KMS-11 (cell line): Measurements from ENCODE around the gene XRCC1.
A peak's percentile ranks its signal among the peaks of the same experiment; 100 is the strongest.

Source experiments
- H2AFZ ChIP-seq: fragments of 200-600 bp; sonication (generic); 2 replicates; pipeline ENCODE4 v1.6.1; 2016; ENCODE audit warnings: antibody characterized with exemption, mixed run types, low read depth
- H3K27ac ChIP-seq: fragments of 200-600 bp; sonication (generic); 2 replicates; pipeline ENCODE4 v1.6.1; 2016; ENCODE audit warnings: mild to moderate bottlenecking, mixed run types
- H3K27me3 ChIP-seq: fragments of 200-600 bp; sonication (generic); 2 replicates; pipeline ENCODE4 v1.6.1; 2017; ENCODE audit warnings: mild to moderate bottlenecking, low read depth, mixed run types, moderate library complexity; ENCODE audit not compliant: insufficient read depth
- H3K36me3 ChIP-seq: fragments of 200-600 bp; sonication (generic); 2 replicates; pipeline ENCODE4 v1.6.1; 2017; ENCODE audit warnings: mild to moderate bottlenecking, mixed run types; ENCODE audit not compliant: insufficient read depth
- H3K4me1 ChIP-seq: fragments of 200-600 bp; sonication (generic); 2 replicates; pipeline ENCODE4 v1.6.1; 2016; ENCODE audit warnings: mild to moderate bottlenecking, low read depth, mixed run types; ENCODE audit not compliant: poor library complexity, severe bottlenecking
- H3K4me2 ChIP-seq: fragments of 200-600 bp; sonication (generic); 2 replicates; pipeline ENCODE4 v1.7.0; 2016; ENCODE audit warnings: mild to moderate bottlenecking, mixed run types
- H3K4me3 ChIP-seq: fragments of 200-600 bp; sonication (generic); IDR thresholded peaks from 2 replicates; pipeline ENCODE4 v1.6.1; 2017; ENCODE audit warnings: low read depth, low read length, mixed read lengths; ENCODE audit not compliant: insufficient read depth
- H3K79me2 ChIP-seq: fragments of 200-600 bp; sonication (generic); 2 replicates; pipeline ENCODE4 v1.6.1; 2016; ENCODE audit warnings: low read depth, mixed run types; ENCODE audit not compliant: insufficient read depth
- H3K9ac ChIP-seq: fragments of 200-600 bp; sonication (generic); 2 replicates; pipeline ENCODE4 v1.6.1; 2016; ENCODE audit warnings: mild to moderate bottlenecking, mixed run types
- H4K20me1 ChIP-seq: fragments of 200-600 bp; sonication (generic); 2 replicates; pipeline ENCODE4 v1.6.1; 2016; ENCODE audit warnings: mild to moderate bottlenecking, mixed run types; ENCODE audit not compliant: insufficient read depth
- TF ChIP-seq, protein P1 (sequence below): fragments of 200-600 bp; sonication (generic); conservative IDR thresholded peaks from 2 replicates; pipeline ENCODE4 v1.6.1; 2017; ENCODE audit warnings: low read depth, mild to moderate bottlenecking, antibody characterized with exemption, low read length, moderate library complexity, mixed read lengths

Gene XRCC1, protein sequence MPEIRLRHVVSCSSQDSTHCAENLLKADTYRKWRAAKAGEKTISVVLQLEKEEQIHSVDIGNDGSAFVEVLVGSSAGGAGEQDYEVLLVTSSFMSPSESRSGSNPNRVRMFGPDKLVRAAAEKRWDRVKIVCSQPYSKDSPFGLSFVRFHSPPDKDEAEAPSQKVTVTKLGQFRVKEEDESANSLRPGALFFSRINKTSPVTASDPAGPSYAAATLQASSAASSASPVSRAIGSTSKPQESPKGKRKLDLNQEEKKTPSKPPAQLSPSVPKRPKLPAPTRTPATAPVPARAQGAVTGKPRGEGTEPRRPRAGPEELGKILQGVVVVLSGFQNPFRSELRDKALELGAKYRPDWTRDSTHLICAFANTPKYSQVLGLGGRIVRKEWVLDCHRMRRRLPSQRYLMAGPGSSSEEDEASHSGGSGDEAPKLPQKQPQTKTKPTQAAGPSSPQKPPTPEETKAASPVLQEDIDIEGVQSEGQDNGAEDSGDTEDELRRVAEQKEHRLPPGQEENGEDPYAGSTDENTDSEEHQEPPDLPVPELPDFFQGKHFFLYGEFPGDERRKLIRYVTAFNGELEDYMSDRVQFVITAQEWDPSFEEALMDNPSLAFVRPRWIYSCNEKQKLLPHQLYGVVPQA

DNA sequence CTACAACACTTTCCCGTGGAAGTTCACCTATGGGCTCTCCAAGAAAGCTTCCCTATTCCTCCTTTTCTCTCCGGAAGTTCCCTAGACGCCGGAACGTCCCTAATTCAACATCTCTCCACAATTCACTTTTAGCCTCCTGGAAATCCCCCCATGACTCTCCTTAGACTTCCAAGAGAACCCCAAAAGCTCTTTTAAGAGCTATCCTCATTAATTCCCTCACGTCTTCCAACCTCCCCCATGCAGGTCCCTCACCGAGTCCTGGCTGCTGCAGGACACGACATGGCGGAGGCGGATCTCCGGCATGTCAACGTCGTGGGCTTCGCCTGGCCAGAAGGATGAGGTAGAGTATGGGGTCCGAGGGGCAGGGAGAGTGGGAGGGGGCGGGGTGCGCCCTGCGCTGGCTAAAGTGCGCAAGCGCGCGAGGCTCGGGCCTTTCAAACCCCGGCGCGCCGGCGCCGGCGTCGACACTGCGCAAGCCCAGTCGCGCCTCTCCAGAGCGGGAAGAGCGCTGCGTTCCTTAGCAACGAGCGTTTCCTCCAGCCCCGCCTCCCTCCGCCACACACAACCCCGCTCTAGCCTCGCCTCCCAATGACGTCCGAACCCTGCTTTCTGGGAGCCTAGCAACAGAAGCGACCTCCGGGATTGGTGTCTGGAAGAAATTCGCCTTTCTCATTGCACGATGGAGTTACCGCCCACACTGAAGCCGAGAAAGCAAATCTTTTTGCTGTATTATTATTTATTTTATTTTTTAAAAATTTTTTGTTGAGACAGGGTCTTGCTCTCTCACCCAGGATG, at the start of gene XRCC1, which contains the start of gene PINLYP:
XRCC1 (minus strand) TSS at position 372 of the 795 bp plus-strand sequence; CDS start at position 303, 69 bp downstream.
PINLYP (plus strand) TSS at position 646 of the 795 bp plus-strand sequence. CDS start 1,391 bp downstream, outside the sequence.
- Histone ChIP-seq H3K36me3 (no peaks in the 10 kb centered on the region), H3K27me3 (no peaks in the 10 kb centered on the region; the same call in 1 of the 2 replicates), H3K79me2 (peaks cover 4% of the 10 kb centered on the region; the same call in 1 of the 2 replicates), H3K4me2 (peak within 1 kb of the TSS; percentile 84), H4K20me1 (no peaks in the 10 kb centered on the region), H3K4me1 (peaks cover 15% of the 10 kb centered on the region), H3K27ac (peak within 1 kb of the TSS; percentile 70), H3K4me3 (peak within 1 kb of the TSS; percentile 82), H2AFZ (peak within 1 kb of the TSS; percentile 94), H3K9ac (peak within 1 kb of the TSS; percentile 88)
- TF ChIP-seq, protein P1, sequence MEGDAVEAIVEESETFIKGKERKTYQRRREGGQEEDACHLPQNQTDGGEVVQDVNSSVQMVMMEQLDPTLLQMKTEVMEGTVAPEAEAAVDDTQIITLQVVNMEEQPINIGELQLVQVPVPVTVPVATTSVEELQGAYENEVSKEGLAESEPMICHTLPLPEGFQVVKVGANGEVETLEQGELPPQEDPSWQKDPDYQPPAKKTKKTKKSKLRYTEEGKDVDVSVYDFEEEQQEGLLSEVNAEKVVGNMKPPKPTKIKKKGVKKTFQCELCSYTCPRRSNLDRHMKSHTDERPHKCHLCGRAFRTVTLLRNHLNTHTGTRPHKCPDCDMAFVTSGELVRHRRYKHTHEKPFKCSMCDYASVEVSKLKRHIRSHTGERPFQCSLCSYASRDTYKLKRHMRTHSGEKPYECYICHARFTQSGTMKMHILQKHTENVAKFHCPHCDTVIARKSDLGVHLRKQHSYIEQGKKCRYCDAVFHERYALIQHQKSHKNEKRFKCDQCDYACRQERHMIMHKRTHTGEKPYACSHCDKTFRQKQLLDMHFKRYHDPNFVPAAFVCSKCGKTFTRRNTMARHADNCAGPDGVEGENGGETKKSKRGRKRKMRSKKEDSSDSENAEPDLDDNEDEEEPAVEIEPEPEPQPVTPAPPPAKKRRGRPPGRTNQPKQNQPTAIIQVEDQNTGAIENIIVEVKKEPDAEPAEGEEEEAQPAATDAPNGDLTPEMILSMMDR = no peak; the same call in 1 of the 2 replicates

DNA sequence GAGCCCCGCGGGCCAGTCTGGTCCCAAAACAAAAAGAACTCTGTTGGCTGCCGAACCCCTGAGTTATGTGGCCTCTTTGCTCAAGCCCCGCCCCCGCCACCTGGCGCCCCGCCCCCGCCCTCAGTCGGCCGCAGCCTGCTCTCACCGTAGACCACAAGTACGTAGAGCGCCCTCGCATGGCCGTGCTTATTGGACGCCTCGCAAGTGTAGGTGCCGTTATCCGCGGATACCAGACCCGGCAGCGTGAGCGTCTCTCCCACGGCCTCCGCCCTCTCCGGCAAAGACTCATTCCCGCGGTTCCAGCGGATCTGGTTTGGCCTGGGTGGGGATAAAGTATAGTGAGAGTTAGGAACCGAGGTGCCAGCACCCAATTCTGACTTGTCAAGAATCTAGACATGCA, 49.6 kb upstream of the XRCC1 start:
- TF ChIP-seq, protein P1 = peak; percentile 51; the same call in 1 of the 2 replicates
- no peaks in the 10 kb centered on the region for H3K79me2 ChIP-seq
- H3K4me1 ChIP-seq = peaks cover 9% of the 10 kb centered on the region
- H2AFZ ChIP-seq = peak overlapping the region; percentile 46; the same call in 1 of the 2 replicates
- H4K20me1 ChIP-seq = no peaks in the 10 kb centered on the region
- peak overlapping the region; percentile 72; the same call in 1 of the 2 replicates for H3K4me2 ChIP-seq
- no peak overlapping the region for H3K4me3 ChIP-seq
- no peaks in the 10 kb centered on the region for H3K27me3 ChIP-seq
- no peak overlapping the region for H3K9ac ChIP-seq
- no peak overlapping the region for H3K27ac ChIP-seq
- no peaks in the 10 kb centered on the region for H3K36me3 ChIP-seq

DNA sequence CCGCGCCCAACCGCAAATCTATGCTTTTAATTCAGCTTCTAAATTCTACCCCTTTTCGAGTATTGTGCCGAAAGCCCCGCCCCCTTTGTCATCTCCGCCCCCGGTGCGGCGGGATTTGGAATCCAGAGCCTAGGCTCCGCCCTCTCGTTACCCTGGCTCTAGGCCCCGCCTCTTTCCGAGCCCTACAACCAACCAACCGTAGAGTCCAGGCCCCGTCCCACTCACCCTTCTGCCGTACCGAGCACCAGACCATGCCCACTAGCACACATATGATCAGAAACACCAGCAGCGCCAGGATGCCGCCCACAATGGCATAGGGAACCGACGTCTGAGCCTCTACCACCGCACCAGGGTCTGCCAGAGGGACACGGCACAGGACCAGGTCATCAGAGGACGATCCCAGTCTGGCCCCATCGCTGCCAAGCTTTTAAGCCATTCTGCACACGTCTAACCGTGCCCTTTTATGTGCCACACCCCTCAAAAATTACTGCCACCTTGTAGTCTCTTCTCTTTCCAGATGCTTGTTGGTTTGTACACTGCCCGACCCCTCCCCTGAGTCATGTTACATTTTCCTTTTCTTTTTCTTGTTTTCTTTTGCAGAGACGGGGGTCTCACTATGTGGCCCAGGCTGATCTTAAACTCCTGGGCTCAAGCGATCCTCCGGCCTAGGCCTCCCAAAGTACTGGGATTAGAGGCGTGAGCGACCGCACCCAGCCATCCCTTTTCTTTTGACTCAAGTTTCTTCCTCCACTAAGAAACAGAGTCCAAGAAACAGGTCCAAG, 48.8 kb upstream of the XRCC1 start:
- Histone ChIP-seq H3K79me2 (no peaks in the 10 kb centered on the region), H3K27me3 (no peaks in the 10 kb centered on the region), H4K20me1 (no peaks in the 10 kb centered on the region), H3K4me1 (peaks cover 10% of the 10 kb centered on the region), H3K4me3 (no peak overlapping the region), H3K27ac (no peak overlapping the region), H3K9ac (no peak overlapping the region), H2AFZ (peak overlapping the region; percentile 46; the same call in 1 of the 2 replicates), H3K36me3 (no peaks in the 10 kb centered on the region), H3K4me2 (peak overlapping the region; percentile 72; the same call in 1 of the 2 replicates)
- TF ChIP-seq, protein P1 = no peak
